ENCODE measurements around the gene CCDC188.

The CCDC188 gene

GRCh38 chr22:20116376-20116950 lies 34.4 kb downstream of the CCDC188 start:
- no peak for DNase-seq

GRCh38 chr22:20115691-20116375 lies 35.0 kb downstream of the CCDC188 start, which contains the start of gene RANBP1:
Gene RANBP1 (plus strand): TSS chr22:20116104. CDS start chr22:20116185, 81 bp downstream.
- no peak for DNase-seq

DNA sequence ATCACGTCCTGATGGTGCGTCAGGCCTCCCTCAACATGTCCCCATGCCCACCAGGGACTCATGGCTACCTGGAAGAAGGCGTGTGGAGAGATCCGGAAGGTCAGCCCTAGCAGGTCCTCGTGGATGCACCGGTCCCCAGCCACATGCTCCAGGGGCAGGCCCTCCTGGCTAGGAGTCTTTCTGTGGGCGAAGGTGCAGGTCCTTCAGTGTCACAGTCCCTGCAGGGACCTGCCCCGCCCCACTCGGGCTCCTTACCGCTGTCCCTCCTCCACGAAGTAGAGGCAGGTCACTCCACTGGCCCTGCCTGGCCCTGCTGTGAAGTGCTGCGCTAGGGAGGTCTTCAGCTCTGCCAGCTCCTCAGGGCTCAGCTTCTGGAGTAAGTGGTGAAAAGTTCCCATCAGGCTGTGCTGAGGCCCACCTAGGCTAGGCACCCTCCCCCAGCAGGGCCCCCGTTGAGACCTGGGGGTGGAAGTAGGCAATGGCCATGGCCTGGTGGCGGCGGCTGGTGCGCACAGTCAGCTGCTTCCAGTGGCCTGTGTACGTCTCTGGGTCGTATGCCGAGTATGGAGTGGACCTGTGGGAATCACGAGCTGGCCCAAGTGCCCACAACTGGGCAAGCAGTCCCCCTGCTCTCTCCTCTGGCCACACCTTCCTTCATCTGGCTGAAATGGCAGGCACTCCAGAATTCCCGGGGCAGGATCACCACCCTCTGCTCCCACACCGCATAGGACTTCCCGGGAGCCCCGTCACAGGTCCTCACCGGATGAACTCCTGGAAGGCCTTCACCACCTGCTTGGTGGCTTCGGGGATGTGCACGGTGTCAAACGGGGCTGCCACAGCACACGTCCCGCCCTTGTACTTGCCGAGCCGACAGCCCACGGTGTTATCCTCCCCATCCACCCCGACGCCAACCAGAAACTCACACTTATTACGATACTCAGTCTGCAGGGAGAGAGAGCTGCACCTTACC lies 36.1 kb downstream of the CCDC188 start:
- DNase-seq, result no peak

GRCh38 chr22:20113551-20114310 lies 37.1 kb downstream of the CCDC188 start:
- no peak for DNase-seq

DNA sequence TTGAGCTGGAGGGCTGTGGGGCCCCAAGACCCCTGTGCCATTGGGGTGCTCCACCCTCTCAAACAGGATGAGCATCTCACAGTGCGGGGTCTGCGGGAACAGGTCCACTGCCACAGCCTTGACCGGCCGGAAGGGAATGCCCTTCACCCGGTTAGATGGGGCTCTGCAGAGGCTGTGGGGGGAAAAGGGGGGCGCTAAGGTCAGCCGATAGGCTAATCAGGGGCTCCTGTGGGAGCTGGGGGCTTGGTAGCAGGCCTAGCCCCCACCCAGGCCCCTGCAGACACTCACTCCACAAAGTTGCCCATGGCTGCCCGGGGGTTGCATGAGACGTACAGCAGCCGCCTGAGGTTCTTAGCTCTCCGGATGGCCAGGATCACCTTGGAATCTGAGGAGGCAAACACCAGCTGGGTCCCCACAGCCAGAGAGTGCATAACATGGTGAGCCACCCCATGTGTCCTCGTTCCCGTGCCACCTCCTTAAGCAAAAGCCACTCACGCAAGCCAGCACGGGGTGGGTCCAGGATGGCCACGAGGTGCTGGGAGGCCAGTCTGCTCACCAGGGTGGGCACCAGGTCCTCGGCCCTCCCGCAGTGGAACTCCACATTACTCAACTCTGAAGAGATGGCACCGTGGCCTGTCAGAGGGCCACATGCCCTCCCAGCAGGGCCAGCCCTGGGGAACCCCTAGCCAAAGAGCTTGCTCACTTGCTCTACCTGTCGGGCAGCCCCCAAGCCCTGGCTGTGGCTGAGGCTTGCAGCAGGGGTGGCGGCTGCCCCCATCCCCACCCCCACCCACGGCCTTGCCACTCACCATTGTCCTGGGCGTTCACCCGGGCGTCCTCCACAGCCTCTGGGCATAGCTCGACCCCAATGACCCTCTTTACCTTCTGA lies 38.0 kb downstream of the CCDC188 start:
- no peak for DNase-seq

- no peak for DNase-seq
Measured at GRCh38 chr22:20111689-20112622, 38.9 kb downstream of the CCDC188 start.

- DNase-seq, result peak; percentile 69
Measured at GRCh38 chr22:20111045-20111688, 39.7 kb downstream of the CCDC188 start.

DNA sequence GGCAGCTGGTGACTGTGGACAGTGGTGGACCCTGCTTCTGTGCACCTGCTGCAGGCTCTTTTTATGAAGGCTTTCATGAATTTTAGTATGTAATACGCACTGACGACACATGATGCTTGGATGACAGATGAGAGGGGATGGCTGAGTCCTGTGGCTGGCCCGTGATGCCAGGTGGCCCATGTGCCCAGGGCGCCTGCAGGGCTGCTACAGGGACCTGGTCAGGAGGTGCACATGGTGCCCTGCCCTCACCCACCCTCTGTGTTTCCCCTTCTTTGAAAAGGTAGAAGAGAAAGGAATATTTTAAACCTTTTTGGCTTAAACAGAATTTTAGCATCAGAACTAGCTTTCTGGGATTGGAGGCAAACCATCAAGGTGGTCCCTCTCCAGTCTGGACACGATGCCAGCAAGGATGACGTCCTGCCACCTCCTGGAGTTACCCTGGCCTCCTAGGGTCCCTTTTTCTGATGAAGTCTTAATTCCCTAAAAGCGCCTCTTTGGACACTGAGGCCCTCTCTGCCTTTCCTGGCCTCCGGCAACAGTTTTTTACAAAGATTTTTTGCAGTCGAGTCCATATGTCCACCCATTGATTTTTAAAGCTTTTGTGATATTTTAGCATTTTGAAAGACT lies 40.4 kb downstream of the CCDC188 start:
- DNase-seq, result no peak

DNA sequence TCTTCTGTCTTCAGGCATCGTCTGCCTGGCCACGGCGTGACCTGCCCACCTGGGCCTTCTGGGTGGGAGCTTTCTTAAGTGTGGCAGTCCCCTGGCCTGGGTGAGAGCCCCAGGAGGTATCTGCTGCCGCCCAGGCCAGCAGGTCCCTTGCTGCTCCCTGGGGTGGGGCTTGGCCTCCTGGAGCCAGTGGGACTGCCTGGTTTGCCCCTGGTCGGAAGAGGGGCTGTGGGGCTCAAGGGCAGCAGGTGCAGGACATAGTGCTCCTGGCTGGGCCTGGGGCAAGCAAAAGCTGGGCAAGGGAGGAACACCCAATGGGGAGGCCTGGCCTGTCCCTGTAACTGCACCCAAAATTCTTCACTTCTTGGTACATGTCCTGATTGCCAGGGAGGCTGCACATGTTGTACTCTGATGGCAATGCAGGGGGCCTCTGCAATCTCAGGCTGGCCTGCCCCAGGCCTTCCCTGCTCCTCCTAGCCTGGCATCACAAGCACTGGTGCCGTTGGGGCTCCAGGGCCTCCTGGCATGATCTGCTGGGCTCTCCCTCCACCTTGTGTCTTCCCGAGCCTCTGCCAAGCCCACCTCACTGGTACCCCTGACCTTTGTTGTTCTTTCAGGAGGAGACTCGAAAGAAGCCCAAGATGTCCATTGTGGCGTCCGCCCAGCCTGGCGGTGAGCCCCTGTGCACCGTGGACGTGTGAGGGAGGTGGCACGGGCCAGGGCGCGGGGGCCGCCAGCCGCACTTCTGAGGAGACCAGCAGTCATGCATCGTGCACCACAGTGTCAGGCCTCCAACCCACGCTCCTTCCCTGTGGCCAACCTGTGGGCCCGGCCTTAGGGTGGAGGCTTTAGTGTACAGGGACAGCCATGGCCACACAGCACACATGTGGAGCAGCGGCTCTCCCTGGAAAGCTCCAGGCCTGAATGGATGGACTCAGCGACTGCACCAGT lies 41.2 kb downstream of the CCDC188 start:
- DNase-seq, result no peak

DNA sequence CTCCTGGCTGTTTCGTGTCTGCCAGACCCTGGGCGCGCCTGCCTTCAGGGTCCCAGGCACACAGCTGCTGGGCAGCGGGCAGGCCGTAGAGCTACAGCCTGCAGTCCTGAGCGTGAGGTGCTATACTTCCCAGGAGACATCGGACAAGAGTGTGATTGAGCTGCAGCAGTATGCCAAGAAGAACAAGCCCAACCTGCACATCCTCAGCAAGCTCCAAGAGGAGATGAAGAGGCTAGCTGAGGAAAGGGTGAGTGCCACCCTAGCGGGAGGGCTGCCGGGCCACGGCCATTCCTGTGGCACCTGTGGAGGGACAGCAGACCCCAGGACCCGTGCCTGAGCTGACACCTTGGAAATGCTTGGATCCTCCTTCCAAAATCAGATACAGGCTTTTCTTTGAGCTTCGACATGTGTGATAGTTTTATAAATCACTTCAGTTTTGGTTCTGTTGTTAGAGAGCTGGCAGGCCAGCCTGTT lies 42.1 kb downstream of the CCDC188 start:
- DNase-seq, result no peak

GRCh38 chr22:20107951-20108756 lies 42.7 kb downstream of the CCDC188 start:
- no peak for DNase-seq

DNA sequence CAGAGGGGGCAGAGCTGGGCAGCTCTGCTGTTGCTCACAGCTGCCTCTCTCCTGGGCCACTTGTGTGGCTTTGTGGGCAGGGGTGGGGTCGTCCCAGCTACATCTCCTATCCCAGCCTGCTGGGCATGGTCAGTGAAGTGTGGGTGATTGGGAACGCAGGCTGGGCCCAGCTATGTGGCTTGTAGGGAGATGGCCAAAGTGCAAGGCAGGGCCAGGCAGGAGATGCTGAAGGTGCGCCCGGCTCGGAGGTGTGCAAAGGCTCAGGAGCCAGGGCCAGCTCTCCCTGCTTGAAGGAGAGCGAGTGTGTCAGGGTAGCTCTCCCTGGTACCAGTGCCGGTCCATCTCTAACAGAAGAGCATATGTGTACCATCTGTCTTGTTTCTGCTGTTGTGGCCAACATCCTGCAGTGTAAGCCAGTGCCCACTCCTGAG lies 43.4 kb downstream of the CCDC188 start:
- no peak for DNase-seq

- no peak for DNase-seq
Measured at GRCh38 chr22:20106849-20107237, 44.0 kb downstream of the CCDC188 start.

DNA sequence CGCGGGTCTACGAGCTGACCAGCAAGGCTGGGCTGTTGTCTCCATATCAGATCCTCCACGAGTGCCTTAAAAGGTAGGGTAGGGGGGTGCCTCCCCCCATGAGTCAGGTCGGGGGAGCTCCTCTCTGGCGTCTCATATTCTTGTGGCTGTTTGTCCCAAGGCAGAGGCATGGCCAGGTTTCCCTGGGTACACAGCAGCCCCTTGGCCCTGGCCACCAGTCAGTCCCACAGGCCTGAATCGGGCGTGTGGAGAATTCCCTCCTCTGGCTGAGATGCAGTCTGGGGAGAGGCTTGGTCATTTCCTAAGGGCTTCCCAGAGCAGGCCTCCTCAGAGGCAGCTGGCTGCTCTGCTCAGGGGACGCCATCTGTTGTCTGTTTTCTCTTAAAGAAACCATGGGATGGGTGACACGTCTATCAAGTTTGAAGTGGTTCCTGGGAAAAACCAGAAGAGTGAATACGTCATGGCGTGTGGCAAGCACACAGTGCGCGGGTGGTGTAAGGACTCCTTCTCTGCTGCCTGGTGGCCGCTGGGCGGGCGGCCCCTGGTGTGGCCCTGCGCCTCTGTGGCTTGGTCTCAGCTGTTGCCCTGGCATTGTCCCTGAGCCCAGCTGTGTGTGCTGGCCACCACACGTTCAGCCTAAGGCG lies 44.5 kb downstream of the CCDC188 start:
- DNase-seq, result no peak

DNA sequence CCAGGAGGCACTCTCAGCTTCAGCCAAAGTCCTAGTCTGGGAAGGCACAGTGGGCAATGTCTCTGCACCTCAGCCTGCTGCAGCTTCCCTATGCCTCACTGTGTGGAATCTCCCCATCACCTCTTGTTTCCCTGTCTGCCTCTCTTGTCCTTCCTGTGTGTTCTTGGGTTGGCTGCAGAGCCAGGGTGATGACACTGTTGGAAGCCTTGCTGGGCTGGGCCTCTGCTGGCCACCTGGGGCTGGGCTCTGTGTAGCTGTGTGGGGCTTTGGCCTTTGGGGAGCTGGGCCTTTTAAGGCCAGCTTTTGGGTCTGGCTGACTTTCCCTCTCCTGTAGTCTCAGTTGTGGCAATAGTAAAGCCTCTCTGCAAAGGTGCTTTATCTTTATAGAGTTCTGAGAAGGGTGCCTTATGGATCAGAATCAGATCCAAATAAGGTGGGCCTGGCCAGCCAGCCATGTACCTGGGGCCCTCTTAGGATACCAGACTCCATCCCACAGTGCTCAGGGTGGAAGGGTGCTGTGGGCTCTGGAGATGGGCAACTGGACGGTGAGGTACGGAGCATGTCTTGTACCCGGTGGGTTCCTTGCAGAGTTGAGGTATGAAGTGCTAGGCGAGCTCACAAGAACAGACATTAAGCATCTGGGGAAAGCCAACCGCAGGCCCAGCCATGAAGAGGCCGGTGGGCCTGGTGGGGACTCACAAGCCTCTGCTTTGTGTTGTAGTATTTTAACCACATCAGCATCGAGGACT lies 45.2 kb downstream of the CCDC188 start:
- DNase-seq, result no peak

DNA sequence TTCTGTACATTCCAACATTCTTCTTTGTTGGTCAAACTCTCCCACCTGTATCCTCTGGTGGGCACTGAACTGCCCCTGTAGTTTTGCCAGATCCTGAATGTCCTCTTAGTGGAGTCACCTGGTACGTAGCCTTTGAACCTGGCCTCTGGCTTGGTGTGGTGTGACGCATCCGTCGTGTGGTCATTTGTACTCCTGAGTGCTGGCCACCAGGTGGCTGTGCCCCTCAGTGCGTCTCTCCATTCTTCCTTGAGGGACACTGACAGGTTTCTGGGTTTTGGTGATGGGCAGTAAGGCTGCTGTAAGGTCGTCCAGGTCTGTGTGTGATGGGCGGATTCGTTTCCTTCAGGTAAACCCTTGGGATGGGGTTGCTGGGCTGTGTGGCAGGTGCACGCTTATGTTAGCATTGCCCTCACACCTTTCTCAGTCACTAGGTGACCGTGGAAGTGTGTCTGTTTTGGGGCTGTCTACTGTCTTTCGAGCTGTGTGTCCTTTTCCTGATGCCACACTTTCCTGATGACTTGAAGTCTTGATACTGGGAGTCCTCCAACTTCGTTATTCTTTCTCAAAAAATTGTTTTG lies 48.6 kb downstream of the CCDC188 start:
- DNase-seq, result no peak

Measured in activated CD8-positive, alpha-beta memory T cell treated with anti-CD3 and anti-CD28 coated beads, Interleukin-2, amount 50 U/mL, for 48 hours (primary cell).